COLO668 (cell line): ENCODE measurements around the gene C1QTNF6.
"Not testable (repeated sequence)": the region's sequence is repeated elsewhere in the genome, so short reads cannot be mapped to it uniquely, and the experiment has no call there.

ENCODE experiments used
- DNase-seq: peaks from one replicate; lab custom pipeline; 2025; ENCODE audit not compliant: unreplicated experiment; lab: John Stamatoyannopoulos, UW

The C1QTNF6 gene

DNA sequence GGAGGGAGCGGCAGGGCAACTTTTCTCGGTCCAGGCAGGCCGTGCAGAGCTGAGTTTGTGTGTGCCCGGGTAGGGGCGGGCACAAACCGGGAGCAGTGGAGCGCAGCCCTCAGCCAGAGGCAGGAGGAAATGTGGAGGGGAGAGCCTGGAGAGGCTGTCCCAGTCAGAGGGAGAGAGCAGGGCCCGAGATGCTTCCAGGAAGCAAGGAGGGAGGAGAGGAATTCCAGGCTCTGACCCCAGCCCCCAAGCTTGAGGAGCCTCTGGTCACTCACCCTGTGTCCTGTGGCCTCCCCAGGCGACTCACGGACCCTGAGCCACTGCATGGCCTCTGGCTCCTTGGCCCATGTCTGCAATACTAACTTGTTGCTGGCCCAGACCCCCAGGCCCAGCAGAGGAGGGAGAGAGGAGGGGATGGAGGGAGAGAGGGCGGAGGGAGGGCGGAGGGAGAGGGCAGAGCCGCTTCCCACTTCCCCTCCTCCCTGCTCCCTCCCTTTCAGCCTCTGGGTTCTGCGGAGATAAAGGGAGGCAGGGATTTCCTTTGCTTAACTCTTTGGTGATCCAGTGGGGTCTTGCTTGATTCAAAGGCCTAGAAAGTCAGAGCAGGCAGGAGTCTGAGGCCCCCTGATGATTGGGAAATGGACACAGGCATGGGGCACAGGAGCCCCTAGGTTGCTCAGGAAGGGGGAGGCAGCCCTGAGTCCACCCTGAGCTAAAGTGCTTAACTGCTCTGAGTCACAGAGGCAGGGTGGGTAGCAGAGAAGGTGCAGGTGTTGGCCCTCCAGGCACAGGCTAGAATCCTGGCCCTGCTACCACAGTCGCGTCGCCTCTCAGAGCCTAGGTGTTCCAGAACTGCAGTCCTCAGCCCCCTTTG is at the start of gene C1QTNF6:
Gene C1QTNF6, minus strand, starts transcription at position 357 of the 871 bp plus-strand sequence. Its CDS starts 34 bp downstream, at position 323.
- DNase-seq = no peak

DNA sequence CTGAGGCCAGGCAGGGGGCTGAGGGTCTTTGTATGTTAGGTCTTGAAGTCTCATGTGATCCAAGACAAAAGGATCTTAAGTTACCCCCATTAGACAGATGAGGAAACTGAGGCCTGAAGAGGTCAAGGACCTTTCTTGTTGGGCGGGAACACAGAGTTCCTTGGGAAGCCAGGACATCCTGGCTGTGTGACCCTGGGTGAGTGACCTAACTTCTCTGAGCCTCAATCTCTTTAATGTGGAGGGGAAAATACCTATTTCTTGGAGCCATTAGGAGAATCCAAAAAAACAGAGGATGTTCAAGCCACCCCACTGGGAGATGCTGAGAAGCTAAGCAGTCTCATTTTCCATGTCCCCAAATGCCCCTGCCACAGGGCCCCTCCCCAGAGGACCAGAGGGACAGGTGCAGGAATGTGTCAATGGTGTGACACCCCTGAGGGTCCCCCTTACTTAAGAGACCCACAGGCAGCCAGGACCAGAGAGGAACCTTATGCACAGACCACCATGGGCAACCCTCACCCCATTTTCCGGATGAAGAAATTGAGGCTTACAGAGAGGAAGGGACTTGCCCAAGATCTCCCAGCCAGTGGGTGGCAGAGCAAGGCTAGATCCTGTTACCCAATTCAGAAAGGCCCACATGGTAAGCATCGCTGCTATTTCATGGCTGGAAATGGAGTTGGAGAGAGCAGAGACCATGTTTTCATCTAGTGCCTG is 48.0 kb upstream of the C1QTNF6 start:
- DNase-seq = no peak

DNA sequence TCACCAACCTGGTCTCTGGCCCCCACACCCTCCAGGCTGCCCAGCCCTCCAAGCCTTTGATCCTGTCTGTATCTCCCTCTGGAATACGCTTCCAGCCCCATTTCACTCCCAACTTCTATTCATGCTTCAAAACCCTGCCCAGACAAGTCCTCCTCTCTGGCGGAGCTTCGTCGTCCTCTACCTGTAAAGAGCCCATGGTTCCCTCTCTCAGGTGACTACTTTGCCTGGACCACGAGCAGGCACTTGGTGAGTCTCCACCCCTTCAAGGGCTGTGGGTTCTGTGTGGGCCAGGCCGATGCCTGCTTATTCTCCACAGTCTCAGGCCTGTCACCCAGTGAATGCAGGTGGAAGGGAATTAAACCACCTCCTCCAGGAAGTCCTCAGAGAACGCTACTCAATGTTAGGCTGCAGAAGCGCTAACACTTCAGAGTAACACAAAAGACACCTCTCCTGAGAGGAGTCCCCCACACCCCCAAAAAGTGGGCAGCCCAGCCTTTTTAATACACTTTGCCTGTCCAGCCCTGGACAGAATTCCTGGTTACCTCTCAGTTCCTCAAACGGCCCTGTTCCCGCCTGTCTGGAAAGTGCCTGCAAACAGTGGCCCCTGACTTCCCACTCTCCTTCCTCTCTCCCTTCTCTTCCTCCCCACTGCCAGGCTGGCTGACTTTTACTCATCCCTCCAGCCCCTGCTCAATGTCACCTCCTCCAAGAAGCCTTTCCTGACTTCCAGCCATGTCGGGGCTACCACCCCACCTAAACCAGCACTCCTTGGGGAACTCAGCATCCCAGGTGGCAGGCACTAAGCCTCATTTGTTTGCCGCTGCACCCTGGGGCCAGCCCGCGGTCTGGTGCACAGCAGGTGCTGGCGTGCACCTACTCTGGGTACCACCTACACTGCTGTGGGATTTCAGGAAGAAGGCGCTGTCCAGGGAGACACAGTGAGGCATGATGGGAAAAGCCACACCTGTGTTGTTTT is 47.0 kb upstream of the C1QTNF6 start:
- no peak for DNase-seq

DNA sequence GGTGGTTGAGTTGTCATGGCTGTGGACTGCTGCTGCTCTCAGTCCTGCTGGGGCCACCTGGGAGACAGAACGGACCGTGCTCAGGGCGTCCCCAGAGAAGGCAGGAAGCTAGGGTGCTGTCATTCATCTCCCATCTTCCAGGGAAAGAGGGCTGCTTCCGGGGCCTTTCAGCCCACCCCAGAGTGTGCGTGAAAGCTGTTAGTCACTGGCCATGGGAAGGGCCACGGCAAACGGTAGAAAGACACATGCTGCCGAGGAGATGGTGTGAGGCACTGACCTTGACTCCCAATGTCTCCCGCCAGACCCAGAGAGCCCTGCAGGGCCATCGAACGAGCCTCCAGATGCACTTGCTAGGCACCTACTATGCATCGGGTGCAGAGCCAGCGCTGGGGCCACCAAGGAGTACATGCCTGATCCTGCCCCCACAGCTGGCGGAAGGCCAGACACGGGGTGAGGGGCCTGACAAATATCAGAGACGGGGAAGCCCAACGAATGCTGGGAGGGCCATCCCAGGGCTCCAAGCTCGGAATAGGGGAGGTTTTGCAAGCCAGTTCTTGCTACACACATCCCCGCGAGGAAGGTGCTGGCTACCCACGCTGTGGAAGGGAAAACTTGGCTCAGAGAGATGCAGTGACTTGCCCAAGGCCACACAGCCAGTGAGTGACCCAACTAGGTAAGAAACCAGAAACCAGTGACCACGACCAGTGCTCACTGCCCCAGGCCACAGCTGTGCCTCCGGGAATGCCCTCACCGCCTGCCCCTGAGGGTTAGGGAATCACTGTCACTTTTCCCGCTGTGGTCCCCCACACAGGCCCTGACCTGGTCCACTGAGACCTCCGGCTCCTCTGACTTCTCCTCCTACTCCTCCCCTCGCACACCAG is 45.9 kb upstream of the C1QTNF6 start:
- DNase-seq = no peak

DNA sequence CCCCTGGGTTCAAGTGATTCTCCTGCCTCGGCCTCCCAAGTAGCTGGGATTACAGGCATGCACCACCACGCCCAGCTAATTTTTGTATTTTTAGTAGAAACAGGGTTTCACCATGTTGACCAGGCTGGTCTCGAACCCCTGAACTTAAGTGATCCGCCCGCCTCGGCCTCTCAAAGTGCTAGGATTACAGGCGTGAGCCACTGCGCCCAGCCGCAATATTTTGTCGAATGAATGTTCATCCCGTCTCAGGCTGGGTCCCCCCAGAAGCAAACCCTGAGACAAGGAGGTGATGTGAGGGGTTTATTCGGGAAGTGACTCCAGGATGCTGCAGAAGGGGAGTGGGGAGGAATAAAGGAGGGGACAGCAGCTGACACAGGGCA is 45.3 kb upstream of the C1QTNF6 start:
- DNase-seq = not testable (repeated sequence)

DNA sequence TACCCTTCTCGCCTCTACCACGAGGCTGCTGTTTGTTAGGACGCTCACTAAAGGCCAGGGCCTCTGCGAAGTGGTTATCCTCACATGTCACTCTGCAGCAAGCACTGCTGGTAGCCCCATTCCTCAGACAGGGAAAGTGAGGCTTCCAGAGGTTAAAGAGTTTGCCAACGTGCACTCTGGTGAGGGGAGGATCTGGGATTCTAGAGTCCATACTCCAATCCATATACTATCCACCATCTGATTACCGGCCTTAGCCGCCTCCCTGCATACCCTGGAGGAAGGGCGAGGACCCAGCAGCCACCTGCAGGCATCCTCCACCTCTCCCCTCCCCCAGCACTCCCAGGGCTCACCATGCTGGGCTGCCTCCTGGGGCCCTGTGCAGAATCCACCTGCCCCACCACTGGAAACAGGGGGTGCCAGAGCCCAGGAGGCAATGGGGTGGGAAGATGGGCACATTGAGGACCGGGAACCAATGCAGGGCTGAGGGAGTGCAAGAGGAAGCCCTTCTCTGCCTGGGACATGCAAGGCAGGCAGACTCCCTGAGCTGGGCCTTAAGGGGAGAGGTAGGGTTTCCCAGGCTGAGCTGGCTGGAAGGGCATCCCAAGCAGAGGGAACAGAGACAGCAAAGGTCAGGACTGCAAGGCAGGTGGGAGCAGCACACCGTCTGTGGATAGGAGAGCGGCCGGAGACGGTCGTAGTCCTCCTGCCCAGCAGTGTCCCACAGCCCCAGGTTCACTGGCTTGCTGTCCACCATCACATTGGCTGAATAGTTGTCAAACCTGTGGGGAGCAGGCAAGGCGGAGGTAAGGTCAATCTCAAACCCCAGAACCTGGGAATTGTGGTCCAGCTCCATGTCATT is 44.3 kb upstream of the C1QTNF6 start:
- DNase-seq = no peak

DNA sequence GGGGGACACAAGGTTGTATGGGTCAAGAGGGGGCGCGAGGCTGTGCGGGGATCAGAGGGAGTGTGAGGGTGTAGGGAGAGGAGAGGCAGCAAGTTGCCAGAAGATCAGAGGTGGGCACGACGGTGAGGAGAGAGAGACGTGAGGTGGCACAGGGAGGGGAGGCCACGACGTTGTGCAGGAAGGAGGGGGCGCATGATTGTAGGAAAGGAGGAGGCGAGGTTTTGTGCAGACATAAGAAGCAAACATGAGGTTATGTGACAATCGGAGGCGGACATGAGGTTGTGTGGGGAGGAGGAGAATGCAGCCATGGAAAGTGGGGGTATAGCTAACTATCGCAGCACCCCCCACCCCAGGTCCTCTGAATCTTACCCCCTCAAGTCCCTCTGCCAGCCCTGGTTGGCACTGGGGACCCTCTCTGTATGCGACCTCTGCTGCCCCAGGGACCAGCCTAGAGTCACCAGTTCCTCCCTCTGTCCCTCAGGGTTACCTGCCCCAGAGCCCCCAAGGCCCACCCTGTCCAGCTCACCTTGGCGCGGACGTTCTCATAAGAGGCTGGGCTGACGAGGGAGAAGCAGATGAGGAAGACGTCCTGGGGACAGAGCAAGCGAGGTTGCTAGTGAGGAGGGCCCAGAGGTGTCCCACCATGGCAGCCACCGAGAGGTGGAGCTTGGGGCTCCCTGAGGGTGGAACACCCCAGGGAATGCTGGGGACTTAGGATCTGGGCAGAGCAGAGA is 43.5 kb upstream of the C1QTNF6 start:
- DNase-seq = no peak

DNA sequence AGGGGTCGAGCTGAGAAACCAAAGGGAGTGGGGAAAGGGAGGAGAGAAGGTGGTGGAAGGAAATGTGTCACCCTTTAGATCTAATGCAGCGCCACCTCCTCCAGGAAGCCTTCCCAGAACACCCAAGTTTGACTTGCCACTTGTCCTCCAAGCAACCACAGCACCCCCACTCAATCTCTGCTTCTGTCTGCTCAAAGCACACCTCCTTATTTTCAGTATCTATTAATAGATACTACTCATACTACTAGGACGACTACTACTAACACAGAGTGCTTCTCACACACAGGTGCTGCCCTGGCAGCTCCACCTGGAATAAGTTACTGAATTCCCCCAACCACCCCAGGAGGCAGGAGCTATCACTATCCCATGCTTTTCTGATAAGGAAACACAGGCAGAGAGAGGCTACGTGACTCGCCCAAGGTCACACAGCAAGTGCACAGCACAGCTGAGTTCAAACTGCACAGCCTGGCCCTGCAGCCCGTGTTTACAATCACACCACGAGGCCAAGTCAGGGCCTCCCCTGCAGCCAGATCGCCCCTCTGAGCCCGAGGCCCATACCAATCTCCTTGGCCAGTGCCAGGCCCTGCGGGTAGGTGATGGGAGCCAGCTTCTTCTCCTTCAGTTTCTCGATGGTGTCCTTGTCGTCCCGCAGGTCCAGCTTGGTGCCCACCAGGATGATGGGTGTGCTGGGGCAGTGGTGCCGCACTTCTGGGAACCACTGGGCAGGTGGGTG is 42.8 kb upstream of the C1QTNF6 start:
- DNase-seq = no peak

DNA sequence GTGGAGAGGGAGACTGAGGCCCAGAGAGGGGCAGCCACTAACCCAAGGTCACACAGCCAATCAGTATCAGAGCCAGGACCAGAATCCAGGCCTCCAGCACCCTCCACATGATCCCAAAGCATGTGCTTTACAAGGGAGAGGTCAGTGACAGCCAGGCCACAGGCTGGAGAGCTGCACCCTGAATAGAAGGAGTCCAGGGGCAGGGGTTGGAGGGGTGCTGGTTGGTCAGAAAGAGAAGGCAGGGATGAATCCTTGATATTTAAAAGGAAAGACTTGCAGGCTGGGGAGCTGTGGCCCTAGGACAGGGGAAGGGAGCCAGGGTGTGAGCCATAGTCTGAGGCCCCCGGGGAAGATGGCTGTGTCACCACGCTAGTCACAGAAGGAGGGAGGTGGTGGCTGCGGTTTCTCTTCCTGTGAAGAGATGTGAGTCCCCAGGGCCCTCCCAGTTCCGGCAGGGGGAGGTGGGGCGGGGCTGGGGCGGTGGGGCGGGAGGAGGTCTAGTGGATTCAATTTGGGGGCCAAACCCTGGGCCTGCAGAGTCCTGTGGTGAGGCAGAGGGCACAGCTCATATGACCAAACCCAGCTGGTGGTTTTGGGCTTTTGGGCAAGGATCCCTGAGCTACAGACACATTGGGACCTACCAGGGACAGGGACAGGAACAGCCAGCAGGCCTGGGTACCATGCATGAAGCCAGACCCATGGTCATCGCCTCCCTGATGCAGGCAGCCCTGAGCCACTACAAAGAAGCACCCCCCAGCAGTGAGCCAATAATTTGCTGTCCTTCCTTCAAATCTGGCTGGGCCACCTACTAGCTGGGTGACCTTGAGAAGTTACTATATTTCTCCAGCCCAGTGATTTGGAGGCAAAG is 42.0 kb upstream of the C1QTNF6 start:
- DNase-seq = no peak

DNA sequence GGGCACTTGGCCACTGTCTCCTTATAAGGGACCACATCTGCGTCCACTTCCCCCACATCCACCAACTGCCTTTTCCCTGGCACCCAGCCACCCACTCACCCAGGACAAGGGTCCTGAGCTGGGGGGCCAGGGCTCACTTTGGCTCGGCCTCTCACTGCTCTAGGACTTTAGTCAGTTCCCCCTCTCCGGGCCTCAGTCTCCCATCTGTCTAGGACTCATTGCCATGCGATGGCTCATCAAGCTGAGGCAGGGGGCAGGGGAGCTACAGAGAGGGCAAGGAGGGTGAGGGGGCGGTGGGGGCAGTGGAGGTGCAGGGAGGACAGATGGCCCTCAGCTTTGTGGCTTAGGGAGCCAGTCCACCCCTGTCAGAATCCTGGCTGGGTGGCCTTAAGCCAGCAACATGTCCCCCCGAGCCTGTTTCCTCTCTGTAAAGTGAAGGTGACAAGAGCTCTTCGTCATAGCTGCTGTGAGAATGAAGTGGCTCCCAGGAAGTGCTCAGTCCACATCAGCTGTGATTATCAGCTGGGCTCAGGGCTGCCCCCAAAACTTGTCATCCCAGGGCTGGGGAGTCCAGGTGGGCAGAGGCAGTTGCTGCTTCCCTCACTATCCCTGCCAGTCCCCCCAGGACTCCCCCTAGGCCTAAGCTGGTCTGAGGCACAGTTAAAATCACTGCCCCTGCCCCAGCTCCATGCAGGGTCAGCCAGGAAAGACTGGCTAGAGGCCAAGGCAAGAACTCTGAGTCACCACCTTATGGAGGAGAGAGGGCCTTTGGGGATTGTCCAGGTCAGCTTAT is 41.2 kb upstream of the C1QTNF6 start:
- DNase-seq = no peak

DNA sequence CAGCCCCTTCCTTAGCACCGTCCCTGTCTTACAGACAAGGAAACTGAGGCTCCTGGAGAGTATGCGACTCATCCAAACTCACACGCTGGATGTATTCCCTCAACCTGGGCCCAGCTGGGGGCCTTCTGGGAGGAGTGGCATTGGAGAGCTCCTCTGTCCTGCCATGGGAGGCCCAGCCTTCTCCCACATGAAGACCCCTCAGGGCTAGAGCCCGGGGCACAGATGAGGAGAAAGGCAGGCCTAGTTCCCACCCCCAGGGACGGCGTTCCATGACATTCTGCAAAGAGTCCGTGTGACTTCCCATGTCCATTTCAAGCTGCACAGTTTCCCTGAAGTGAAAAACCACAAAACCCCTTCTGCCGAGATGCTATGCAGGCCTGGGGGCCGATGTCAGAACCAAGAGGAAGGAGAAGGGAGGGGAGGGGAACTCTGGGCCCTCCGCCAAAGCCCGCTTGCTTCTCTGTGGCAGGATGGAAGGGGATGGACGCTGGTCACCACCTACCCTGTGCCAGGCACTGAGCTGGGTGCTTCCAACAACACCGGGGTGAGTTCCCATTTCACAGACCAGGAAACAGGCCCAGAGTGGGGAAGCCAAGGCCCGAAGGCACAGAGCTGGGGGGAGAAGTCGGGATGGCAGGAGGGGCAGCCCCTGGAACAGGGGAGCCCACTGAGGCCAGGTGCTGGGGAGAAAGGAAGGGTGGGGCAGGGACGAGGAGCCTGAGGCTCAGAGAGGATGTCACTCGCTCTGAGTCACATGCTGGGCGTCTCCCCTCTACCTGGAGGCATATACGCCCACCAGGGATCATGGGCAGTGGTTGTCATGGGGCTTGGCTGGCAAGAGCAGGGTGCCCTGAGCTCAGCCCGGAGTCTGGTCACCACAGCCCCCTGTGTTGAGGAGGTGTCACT is 40.3 kb upstream of the C1QTNF6 start:
- no peak for DNase-seq

DNA sequence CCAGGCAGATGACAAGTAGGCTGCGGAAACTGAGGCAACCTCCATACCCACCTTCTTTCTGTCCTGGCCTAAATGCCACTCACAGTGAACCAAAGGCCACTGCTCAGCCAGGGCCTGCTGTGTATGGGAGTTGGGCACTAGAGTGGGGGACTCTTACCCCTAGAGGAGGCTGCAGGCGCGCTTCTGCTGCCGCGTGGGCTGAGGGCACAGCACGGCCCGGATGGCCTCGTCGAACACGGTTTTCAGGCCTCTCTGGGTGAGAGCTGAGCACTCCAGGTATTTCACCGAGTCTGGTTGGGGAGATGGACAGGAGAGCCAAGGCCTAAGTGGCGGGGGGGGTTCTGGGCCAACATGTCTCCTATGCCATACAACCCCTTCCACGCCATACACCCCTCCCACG is 38.5 kb upstream of the C1QTNF6 start:
- no peak for DNase-seq

DNA sequence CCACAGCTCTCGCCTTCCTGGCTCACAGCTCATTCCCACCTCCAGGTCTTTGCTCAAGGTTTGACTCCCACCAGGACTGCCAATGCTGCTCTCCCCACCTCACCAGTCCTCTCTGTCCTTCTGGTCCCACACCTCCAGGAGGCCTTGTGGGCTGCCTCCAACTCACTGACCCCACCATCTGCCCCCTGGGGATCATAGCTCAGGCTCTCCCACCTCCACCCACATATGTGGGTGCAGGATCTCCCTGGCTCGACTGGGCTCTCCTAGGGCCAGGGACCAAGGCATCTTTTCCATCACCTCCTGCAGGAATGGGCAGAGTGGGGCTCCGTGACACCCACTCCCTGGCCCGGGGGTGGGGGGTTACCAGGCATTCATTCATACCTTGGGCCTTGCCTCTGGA is 38.0 kb upstream of the C1QTNF6 start:
- DNase-seq = no peak

DNA sequence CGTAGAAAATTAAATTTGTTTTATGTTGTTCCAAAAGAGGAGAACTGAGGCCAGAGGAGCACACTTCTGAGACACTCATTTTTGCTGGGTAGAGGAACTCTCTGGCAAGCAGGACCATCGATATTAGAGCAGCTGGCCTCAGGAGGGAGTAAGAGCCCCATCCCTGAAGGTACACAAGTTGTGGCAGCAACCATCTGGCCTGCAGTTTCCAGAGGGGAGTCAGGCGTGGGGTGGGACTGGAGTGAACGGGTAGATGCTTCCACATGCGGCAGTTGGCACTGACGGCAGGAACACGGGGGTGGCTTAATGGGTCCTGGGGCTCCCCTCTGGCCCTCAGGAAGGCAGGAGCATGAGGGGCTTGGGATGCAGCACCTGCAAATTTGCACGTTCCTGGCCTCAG is 37.4 kb upstream of the C1QTNF6 start:
- no peak for DNase-seq

DNA sequence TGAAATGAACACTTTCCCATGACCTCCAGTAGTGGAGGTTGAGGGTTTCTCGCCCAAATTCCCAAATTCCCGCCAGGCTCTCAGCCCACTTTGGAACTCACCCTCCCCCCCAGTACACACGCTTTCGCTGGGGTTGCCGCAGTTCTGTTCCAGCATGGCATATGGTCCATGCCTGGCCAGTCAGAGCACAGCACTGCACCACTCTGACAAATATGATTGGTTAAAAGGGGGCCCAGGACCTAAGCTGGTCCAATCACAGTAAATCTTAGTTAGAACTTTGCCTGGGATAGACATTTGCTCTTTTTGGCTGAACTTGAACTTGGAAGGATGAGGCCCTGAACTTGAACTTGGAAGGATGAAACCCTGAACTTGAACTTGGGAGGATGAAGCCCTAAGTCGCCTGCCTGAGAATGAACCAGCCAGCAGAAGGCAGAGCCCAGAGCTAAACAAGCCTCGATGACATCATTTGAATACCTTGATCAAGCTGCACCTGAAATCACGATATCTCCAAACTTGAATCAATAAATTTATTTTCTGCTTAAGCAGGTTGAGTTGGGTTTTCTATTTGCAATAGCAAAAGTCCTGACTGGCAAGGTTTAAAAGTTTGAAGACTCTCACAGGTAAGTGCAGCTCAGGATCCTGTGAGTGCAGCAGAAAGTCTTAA is 36.8 kb upstream of the C1QTNF6 start:
- no peak for DNase-seq
